ENCODE measurements around the gene ATP6V1A.

Gene ATP6V1A

DNA sequence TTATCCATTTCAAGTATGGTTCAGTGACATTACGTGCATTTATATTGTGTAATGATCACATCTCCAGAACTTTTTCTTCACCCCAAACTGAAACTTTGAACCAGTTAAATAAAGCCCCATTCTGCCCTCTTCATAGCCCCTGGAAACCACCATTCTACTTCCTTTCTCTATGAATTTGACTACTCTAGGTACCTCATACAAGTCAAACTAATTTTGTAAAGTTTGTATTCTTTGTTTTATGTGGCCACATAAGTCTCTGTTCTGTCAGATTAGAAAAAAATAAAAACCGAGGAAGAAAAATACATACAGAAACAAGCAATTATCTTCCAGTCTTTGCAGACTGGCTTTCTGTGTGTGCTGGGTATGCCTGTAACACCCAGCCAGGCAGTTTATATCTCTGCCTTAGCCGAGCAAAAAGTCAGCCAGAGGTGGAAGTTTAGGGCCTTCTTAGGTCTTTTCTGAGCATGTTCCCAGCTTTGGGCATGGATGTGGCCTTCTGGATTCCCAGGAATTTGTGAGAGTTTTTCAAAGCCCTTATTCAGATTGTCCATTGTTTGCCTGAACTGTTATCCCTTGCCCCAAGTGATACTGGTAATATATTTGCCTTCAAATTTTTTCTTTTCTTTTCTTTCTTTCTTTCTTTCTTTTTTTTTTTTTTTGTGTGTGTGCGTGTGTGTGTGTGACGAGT, 85.8 kb downstream of the ATP6V1A start:
- Histone ChIP-seq H3K4me3 (ENCODE audit: low read length) (no peak overlapping the region), H3K4me1 (ENCODE audit: control insufficient read depth, low read depth, low read length) (no peaks in the 10 kb centered on the region), H4K5ac (ENCODE audit: low read length) (no peak overlapping the region), H3K4me2 (ENCODE audit: low read length) (no peak overlapping the region), H2AK5ac (ENCODE audit: low read length) (no peak overlapping the region), H2BK5ac (ENCODE audit: low read length) (no peak overlapping the region), H3K4ac (ENCODE audit: low read depth, low read length) (no peak overlapping the region), H3K27me3 (ENCODE audit: insufficient read depth, low read length, poor library complexity) (no peaks in the 10 kb centered on the region), H2BK120ac (ENCODE audit: low read depth, low read length) (no peak overlapping the region), H3K27ac (ENCODE audit: low read depth, low read length) (no peak overlapping the region), H3K18ac (ENCODE audit: low read length) (no peak overlapping the region), H3K79me2 (ENCODE audit: control insufficient read depth, insufficient read depth, low read length) (no peaks in the 10 kb centered on the region), H3K56ac (ENCODE audit: low read length) (no peak overlapping the region), H3K9ac (ENCODE audit: low read length) (no peak overlapping the region), H2BK15ac (replicated peaks; ENCODE audit: low read depth) (no peak overlapping the region), H3K79me1 (ENCODE audit: low read length) (no peaks in the 10 kb centered on the region), H4K8ac (ENCODE audit: low read depth, low read length) (no peak overlapping the region), H3K23ac (ENCODE audit: low read length) (no peak overlapping the region), H3K36me3 (ENCODE audit: control insufficient read depth, insufficient read depth, low read length) (no peaks in the 10 kb centered on the region)
- no peak for DNase-seq
- WGBS (ENCODE audit: extremely low coverage, insufficient coverage, low lambda C conversion rate): no CpG with 5 or more reads among the region's 5 CpGs

DNA sequence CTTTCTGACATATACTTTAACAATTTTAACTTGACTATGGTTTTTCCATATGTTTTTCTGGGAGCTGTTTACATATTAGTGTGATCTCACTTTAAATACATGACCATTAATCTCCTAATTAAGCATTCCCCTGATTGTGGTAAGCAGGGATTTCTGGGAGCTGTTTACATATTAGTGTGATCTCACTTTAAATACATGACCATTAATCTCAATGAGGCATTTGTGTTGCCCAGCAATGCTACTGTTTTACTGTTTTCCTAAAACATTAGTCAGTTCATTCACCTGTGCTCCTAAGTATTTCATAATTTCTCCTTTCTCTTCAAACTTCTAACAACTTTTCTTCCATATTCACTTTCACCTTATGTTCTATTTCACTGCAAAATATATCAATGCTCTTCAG, 88.1 kb downstream of the ATP6V1A start:
- H2BK5ac ChIP-seq (ENCODE audit: low read length): no peak overlapping the region
- H3K4me2 ChIP-seq (ENCODE audit: low read length): no peak overlapping the region
- no peak overlapping the region for H2BK120ac ChIP-seq (ENCODE audit: low read depth, low read length)
- no peak overlapping the region for H2BK15ac ChIP-seq (replicated peaks; ENCODE audit: low read depth)
- no peak overlapping the region for H3K18ac ChIP-seq (ENCODE audit: low read length)
- no peak overlapping the region for H4K8ac ChIP-seq (ENCODE audit: low read depth, low read length)
- no peak overlapping the region for H3K23ac ChIP-seq (ENCODE audit: low read length)
- no peak overlapping the region for H3K27ac ChIP-seq (ENCODE audit: low read depth, low read length)
- no peak overlapping the region for H3K9ac ChIP-seq (ENCODE audit: low read length)
- no peaks in the 10 kb centered on the region for H3K27me3 ChIP-seq (ENCODE audit: insufficient read depth, low read length, poor library complexity)
- H4K5ac ChIP-seq (ENCODE audit: low read length): no peak overlapping the region
- no peak overlapping the region for H3K4ac ChIP-seq (ENCODE audit: low read depth, low read length)
- no peaks in the 10 kb centered on the region for H3K79me2 ChIP-seq (ENCODE audit: control insufficient read depth, insufficient read depth, low read length)
- H3K4me1 ChIP-seq (ENCODE audit: control insufficient read depth, low read depth, low read length): no peaks in the 10 kb centered on the region
- no peak for DNase-seq
- H3K79me1 ChIP-seq (ENCODE audit: low read length): no peaks in the 10 kb centered on the region
- no peaks in the 10 kb centered on the region for H3K36me3 ChIP-seq (ENCODE audit: control insufficient read depth, insufficient read depth, low read length)
- no peak overlapping the region for H3K56ac ChIP-seq (ENCODE audit: low read length)
- H2AK5ac ChIP-seq (ENCODE audit: low read length): no peak overlapping the region
- no peak overlapping the region for H3K4me3 ChIP-seq (ENCODE audit: low read length)

DNA sequence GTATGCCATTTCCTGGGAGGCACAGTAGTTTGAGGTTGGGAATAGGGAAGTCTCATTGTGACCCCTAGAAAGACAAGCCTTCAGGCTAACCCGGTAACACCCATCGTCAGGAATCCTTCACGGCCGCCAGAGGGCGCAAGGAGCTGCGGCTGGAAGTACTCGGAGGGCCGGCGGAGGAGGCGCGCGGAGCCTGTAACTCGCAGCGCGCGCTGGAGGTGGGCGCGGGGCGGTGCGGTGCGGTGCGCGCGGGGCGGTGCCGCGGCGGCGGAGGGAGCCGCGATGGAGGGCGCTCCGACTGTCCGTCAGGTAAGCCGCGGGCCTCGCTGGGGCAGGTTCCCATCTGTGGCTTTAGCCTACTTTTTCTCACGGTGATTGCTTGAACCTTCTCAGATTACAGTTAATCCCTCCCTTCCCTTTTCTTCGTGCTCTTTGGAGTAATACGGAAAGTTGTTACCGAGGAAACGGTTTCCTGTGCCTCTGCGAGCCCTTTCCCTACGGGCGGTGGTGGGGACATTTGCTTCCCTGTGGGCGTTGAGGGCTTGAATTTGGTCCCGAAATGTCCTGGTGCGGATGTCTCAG, 91.9 kb downstream of the ATP6V1A start, which contains the start of gene GRAMD1C:
Gene GRAMD1C, plus strand, starts transcription at position 158 of the 579 bp plus-strand sequence. Its CDS starts 122 bp downstream, at position 280.
- Histone ChIP-seq H3K23ac (ENCODE audit: low read length) (no peak within 1 kb of the TSS), H3K27ac (ENCODE audit: low read depth, low read length) (no peak within 1 kb of the TSS), H4K8ac (ENCODE audit: low read depth, low read length) (no peak within 1 kb of the TSS), H3K36me3 (ENCODE audit: control insufficient read depth, insufficient read depth, low read length) (no peaks in the 10 kb centered on the region), H2AK5ac (ENCODE audit: low read length) (no peak within 1 kb of the TSS), H3K4ac (ENCODE audit: low read depth, low read length) (no peak within 1 kb of the TSS), H3K4me3 (ENCODE audit: low read length) (peak within 1 kb of the TSS; percentile 61), H3K56ac (ENCODE audit: low read length) (peak within 1 kb of the TSS; percentile 56), H3K27me3 (ENCODE audit: insufficient read depth, low read length, poor library complexity) (no peaks in the 10 kb centered on the region), H2BK120ac (ENCODE audit: low read depth, low read length) (no peak within 1 kb of the TSS), H3K18ac (ENCODE audit: low read length) (no peak within 1 kb of the TSS), H3K4me1 (ENCODE audit: control insufficient read depth, low read depth, low read length) (no peaks in the 10 kb centered on the region), H2BK5ac (ENCODE audit: low read length) (no peak within 1 kb of the TSS), H3K79me1 (ENCODE audit: low read length) (no peaks in the 10 kb centered on the region), H2BK15ac (replicated peaks; ENCODE audit: low read depth) (no peak within 1 kb of the TSS), H3K9ac (ENCODE audit: low read length) (peak within 1 kb of the TSS; percentile 48), H4K5ac (ENCODE audit: low read length) (no peak within 1 kb of the TSS), H3K4me2 (ENCODE audit: low read length) (peak within 1 kb of the TSS; percentile 39), H3K79me2 (ENCODE audit: control insufficient read depth, insufficient read depth, low read length) (no peaks in the 10 kb centered on the region)
- peak; percentile 94 for DNase-seq
- no CpG with 5 or more reads among the region's 48 CpGs for WGBS (ENCODE audit: extremely low coverage, insufficient coverage, low lambda C conversion rate)

DNA sequence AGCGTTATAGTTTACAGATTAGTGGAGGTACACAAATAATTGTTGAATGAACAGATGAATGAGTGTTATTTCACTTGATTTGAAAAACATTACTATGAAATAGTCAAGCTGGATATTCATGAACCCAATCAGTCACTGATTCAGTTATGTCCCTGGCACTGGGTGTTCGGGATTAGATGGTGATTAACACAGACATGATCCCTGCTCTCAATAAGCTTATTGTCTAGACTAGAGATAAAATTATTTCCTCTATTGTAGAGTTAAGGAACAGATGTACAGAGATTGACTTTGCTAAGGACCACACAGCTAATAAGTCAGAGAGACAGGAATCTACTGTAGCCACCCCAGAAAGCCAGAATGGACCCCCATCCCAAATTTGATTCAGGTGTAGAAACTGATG, 92.7 kb downstream of the ATP6V1A start:
- Histone ChIP-seq H3K36me3 (ENCODE audit: control insufficient read depth, insufficient read depth, low read length) (no peaks in the 10 kb centered on the region), H2BK120ac (ENCODE audit: low read depth, low read length) (no peak overlapping the region), H3K4ac (ENCODE audit: low read depth, low read length) (no peak overlapping the region), H3K4me2 (ENCODE audit: low read length) (no peak overlapping the region), H3K79me2 (ENCODE audit: control insufficient read depth, insufficient read depth, low read length) (no peaks in the 10 kb centered on the region), H3K27ac (ENCODE audit: low read depth, low read length) (no peak overlapping the region), H3K27me3 (ENCODE audit: insufficient read depth, low read length, poor library complexity) (no peaks in the 10 kb centered on the region), H3K56ac (ENCODE audit: low read length) (no peak overlapping the region), H4K8ac (ENCODE audit: low read depth, low read length) (no peak overlapping the region), H2BK15ac (replicated peaks; ENCODE audit: low read depth) (no peak overlapping the region), H3K18ac (ENCODE audit: low read length) (no peak overlapping the region), H4K5ac (ENCODE audit: low read length) (no peak overlapping the region), H3K23ac (ENCODE audit: low read length) (no peak overlapping the region), H2BK5ac (ENCODE audit: low read length) (no peak overlapping the region), H2AK5ac (ENCODE audit: low read length) (no peak overlapping the region), H3K79me1 (ENCODE audit: low read length) (no peaks in the 10 kb centered on the region), H3K4me3 (ENCODE audit: low read length) (no peak overlapping the region), H3K9ac (ENCODE audit: low read length) (no peak overlapping the region), H3K4me1 (ENCODE audit: control insufficient read depth, low read depth, low read length) (no peaks in the 10 kb centered on the region)
- WGBS (ENCODE audit: extremely low coverage, insufficient coverage, low lambda C conversion rate): no CpG with 5 or more reads among the region's 2 CpGs
- no peak for DNase-seq

DNA sequence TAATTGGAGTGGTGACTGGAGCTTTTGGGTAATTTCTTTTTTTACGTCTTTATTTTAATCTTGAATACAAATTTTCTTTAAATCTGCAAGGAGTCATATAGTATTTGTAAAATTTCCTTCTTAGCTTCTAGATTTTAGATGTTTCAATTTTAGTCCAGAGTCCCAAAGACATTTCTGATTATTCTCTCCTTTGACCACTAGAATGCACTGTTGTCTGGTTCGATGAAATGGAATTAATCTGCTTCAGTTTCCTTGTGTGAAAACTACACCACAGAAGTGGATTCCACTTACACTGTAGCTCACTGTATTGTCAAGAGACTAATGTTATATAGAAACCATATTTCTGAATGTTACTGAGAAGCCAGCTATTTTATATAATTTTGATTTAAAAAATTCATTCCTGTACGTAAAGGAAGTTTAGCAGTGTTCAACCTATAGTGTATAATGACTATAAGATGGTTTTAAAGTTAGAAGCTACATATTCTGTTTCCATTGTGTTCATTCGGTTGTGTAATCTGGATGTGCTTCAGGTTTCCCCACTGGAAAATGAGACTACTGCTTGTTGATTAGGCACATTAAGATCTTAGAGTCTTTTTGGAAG, 97.9 kb downstream of the ATP6V1A start:
- H3K27me3 ChIP-seq (ENCODE audit: insufficient read depth, low read length, poor library complexity): no peaks in the 10 kb centered on the region
- H2BK120ac ChIP-seq (ENCODE audit: low read depth, low read length): no peak overlapping the region
- H3K4ac ChIP-seq (ENCODE audit: low read depth, low read length): no peak overlapping the region
- no peak overlapping the region for H3K4me2 ChIP-seq (ENCODE audit: low read length)
- H3K36me3 ChIP-seq (ENCODE audit: control insufficient read depth, insufficient read depth, low read length): no peaks in the 10 kb centered on the region
- H4K8ac ChIP-seq (ENCODE audit: low read depth, low read length): no peak overlapping the region
- H2BK5ac ChIP-seq (ENCODE audit: low read length): no peak overlapping the region
- H2AK5ac ChIP-seq (ENCODE audit: low read length): no peak overlapping the region
- no peaks in the 10 kb centered on the region for H3K79me1 ChIP-seq (ENCODE audit: low read length)
- no peak overlapping the region for H2BK15ac ChIP-seq (replicated peaks; ENCODE audit: low read depth)
- H3K27ac ChIP-seq (ENCODE audit: low read depth, low read length): no peak overlapping the region
- H4K5ac ChIP-seq (ENCODE audit: low read length): no peak overlapping the region
- no CpG with 5 or more reads among the region's 4 CpGs for WGBS (ENCODE audit: extremely low coverage, insufficient coverage, low lambda C conversion rate)
- H3K18ac ChIP-seq (ENCODE audit: low read length): no peak overlapping the region
- no peak overlapping the region for H3K4me3 ChIP-seq (ENCODE audit: low read length)
- H3K9ac ChIP-seq (ENCODE audit: low read length): no peak overlapping the region
- H3K4me1 ChIP-seq (ENCODE audit: control insufficient read depth, low read depth, low read length): no peaks in the 10 kb centered on the region
- no peaks in the 10 kb centered on the region for H3K79me2 ChIP-seq (ENCODE audit: control insufficient read depth, insufficient read depth, low read length)
- DNase-seq: peak; percentile 24
- H3K23ac ChIP-seq (ENCODE audit: low read length): no peak overlapping the region
- H3K56ac ChIP-seq (ENCODE audit: low read length): no peak overlapping the region

All from mesendoderm (in vitro differentiated cells).